Measurements from ENCODE around the gene RHBDD3. TPM values are rescaled to one million over a fixed set of nuclear protein-coding genes. Genes with fewer than 3 reads are reported as not detected.

Gene RHBDD3
- total and polyA plus RNA-seq, 9 of the 15 experiments (the other 6 are each of a cell fraction or from before 2014, with no cell fraction given): 0.32 to 35.6 (median 14.0) TPM

- TF ChIP-seq, protein P1, sequence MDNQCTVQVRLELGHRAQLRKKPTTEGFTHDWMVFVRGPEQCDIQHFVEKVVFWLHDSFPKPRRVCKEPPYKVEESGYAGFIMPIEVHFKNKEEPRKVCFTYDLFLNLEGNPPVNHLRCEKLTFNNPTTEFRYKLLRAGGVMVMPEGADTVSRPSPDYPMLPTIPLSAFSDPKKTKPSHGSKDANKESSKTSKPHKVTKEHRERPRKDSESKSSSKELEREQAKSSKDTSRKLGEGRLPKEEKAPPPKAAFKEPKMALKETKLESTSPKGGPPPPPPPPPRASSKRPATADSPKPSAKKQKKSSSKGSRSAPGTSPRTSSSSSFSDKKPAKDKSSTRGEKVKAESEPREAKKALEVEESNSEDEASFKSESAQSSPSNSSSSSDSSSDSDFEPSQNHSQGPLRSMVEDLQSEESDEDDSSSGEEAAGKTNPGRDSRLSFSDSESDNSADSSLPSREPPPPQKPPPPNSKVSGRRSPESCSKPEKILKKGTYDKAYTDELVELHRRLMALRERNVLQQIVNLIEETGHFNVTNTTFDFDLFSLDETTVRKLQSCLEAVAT (IDR thresholded peaks at IDR 0.05): 0 out of 4 replicates have a peak, but pooled peaks of 1 of the 2 experiments have one; percentile 22
- TF ChIP-seq, protein P2, sequence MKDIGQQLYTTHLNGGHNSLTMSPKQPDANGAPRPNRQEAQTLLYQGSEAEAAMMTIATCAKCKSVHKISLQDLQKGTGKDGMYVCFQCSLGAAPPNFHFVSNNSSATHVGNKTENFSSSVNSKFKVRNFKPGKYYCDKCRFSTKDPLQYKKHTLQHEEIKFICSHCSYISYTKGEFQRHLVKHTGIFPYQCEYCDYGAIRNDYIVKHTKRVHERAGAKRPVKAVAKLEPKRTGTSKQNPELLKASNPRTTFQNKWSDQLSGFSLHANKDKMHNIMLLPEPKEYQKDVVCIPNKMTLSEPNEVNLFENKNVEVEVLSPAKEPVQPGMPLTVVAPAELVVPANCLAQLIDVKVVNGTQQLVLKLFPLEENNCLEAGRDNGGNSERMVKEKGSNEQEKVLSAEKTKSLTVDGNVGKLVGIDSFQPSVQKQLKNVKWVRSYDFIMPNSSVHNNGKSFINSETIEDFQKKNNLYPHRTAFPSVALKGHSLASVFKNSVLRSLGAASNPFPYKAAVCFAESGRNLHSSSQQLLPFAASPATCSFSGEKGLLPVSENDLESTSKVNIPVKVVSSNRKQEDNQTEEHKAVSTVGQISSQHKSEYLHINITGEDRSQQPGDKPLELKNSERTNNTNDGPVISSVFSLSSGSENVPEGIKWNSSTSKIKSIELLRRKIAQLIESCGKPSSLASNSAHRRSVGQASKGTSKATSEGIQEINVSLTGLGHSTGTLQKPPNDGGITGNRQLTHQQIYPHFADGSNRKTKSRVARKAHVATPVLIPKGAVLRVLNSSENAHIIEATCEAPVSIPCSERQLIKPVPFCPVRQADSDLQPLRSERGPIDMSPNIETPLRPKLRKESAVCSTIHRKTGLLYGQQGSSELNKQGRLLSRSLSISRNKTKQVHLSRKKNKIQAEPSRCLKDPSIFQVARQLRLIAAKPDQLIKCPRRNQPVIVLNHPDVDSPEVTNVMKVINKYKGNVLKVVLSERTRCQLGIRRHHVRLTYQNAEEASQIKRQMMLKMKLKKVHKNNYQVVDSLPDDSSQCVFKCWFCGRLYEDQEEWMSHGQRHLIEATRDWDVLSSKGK (CRISPR knock-in tag; IDR thresholded peaks at IDR 0.05): no peak
- no peak for TF ChIP-seq HMG20B (CRISPR knock-in tag; IDR thresholded peaks at IDR 0.05)
- TF ChIP-seq CCNT2 (IDR thresholded peaks at IDR 0.05; ENCODE audit: borderline replicate concordance, extremely low read depth, insufficient read length, low read depth, low read length): no peak
Observed at GRCh38 chr22:29305836-29306174, 38.0 kb upstream of the RHBDD3 start (continued).

Measured in K562 (cell line).